Breast epithelium (tissue), 4 donors: ENCODE measurements around the gene CXCR5. TPM values are rescaled to one million over a fixed set of nuclear protein-coding genes. Genes with fewer than 3 reads are reported as not detected.

ENCODE experiments used
- DNase-seq, 2 donors: peaks; one replicate each; pipeline ENCODE4 v3.0.0-alpha.2; 2019; ENCODE audit warnings: low spot score in 2 of 2
- H3K27ac ChIP-seq, 2 donors: fragments of 200-600 bp; sonication (generic) in 1 of 2; one replicate each; pipeline ENCODE4 v1.5.1; 2016 to 2019; ENCODE audit warnings: mild to moderate bottlenecking in 1 of 2
- H3K27me3 ChIP-seq, 2 donors: fragments of 200-600 bp; sonication (generic) in 1 of 2; one replicate each; pipeline versions ENCODE4 v1.5.1 to v1.6.0; 2017 to 2019; ENCODE audit warnings: control low read depth in 1 of 2, mild to moderate bottlenecking in 1 of 2
- H3K36me3 ChIP-seq: fragments of 200-600 bp; one replicate; pipeline ENCODE4 v1.5.1; 2019
- H3K4me1 ChIP-seq, 2 donors: fragments of 200-600 bp; sonication (generic); one replicate each; pipeline ENCODE4 v1.5.1; 2016 to 2019; ENCODE audit warnings: control low read depth in 1 of 2
- H3K4me3 ChIP-seq, 3 donors: fragments of 200-600 bp; sonication (generic); 1 replicate in 2 of 3; 2 replicates in 1 of 3; pipeline ENCODE4 v1.5.1; 2016 to 2019; ENCODE audit warnings: mild to moderate bottlenecking in 3 of 3, moderate library complexity in 2 of 3
- H3K9me3 ChIP-seq, 2 donors: fragments of 200-600 bp; sonication (generic) in 1 of 2; one replicate each; pipeline ENCODE4 v1.5.1; 2016 to 2019; ENCODE audit warnings: control low read depth in 1 of 2
- POLR2A ChIP-seq: fragments of 450-650 bp; IDR thresholded peaks from one replicate; pipeline ENCODE4 v1.6.1; 2016; ENCODE audit warnings: antibody characterized with exemption, mild to moderate bottlenecking, moderate library complexity
- POLR2AphosphoS5 ChIP-seq, 3 donors: sonication (generic); formaldehyde crosslinking; IDR thresholded peaks; one replicate each; pipeline ENCODE4 v1.6.1; 2017; ENCODE audit warnings: antibody characterized with exemption in 3 of 3
- intact Hi-C: fragments of 100-400 bp; cut with DNase I; formaldehyde crosslinking; loops from one replicate; pipeline ENCODE4 v1.15.1; 2023; ENCODE audit warnings: low total_unique reads
- total RNA-seq, 3 donors: library from RNA; depleted of rRNA; stranded (reverse); fragments of >200 nt; gene quantifications; one replicate each; pipeline ENCODE4 v1.1.0, GENCODE V29; 2016
- TF ChIP-seq, protein P1 (sequence below), 3 donors: fragments of 450-650 bp; IDR thresholded peaks; one replicate each; pipeline ENCODE4 v1.5.1; 2016 to 2017; ENCODE audit warnings: antibody characterized with exemption in 3 of 3, mild to moderate bottlenecking in 3 of 3, moderate library complexity in 3 of 3

CXCR5 gene
- total RNA-seq, 3 donors from 2014 or later, result not detected

DNA sequence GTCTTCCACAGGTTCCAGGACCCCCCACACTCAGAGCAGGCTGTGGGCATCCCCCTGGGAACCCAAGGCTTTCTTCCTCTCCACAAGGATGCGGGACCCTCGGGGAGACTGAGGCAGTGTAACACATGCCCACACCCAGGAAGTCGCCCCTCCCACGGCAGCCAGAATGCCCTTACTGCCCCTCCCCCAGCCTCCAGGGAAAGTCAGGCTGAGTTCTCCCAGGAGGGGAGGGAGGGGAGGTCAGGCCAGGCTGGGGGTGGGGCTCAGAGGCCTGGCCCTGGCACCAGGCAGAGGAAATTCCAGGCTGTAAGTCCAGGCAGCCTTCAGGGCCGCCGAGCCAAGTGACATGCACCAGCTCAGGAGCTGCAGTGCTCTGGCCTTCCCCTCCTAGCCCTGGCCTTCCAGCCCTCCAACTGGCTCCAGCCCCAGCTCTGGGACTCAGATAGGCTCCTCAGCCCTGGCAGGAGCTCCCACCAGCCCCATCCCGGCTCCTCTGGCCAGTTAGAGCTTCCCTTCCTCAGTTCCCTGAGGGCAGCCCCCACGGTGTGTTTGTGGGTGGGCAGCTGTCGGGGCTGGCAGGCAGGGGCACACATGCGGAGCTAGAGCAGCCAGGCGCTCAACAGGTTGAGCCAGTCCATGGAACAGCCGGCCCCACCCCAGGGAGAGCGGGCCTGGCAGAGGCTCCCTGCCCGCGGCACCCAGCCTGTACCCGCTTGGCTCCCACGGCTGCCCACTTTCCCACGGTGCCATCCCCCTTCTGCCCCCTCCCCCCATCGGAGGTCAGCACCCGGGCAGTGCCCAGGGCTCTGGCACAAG, 38.4 kb downstream of the CXCR5 start:
- Histone ChIP-seq H3K4me1 (peaks cover 25 to 48% of the 10 kb centered on the region in 2 donors), H3K36me3 (no peaks in the 10 kb centered on the region), H3K4me3 (peak overlapping the region; percentile 92 to 97 (median 94)), H3K27me3 (no peaks in the 10 kb centered on the region), H3K9me3 (no peaks in the 10 kb centered on the region), H3K27ac (peak overlapping the region; percentile 96 to 100)
- DNase-seq, result peak; percentile 79 to 85
- intact Hi-C loops, result no loop called here
- no peak for TF ChIP-seq POLR2A
- TF ChIP-seq POLR2AphosphoS5 (IDR thresholded peaks at IDR 0.05), result peak; percentile 9 to 20 (median 15)

DNA sequence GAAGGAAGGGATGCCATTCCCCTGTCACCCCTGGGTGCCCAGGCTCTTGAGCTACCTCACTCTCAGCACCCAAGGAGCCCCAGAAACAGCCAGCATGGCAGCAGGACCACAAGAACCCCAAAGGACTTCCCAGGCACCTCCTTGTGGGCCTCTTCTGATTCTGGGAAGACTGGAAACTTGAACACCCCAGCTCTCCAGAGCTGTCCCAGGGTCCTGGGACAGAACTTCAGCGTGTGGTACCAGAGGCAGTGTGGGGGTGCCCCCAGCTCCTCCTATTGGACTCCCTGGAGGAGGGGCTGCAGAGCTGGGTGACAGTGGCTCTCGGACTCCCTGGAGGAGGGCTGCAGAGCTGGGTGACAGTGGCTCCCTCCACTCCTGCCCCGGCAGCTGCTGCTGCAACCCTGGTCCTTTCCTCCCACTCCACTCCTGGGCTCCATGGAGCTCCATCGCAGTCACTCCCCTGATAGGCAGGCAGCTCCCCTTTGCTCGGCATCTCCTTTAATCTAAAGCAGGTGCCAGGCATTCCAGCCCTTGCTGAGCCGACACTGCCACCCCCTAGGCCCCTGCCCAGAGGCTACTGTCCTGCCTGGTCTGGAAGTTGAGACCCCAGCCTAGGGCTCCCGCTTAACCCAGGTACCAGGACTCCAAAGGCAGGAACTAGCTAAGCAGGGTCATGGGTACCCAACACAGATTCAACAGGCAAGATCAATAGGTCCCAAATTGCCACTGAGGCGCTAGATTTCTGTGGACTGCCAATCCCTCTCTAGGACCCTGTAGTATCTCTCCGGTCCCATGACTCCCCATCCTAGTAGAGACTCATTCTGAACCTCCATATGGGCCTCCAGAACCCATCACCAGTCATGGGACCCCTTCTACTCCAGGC, 39.3 kb downstream of the CXCR5 start:
- Histone ChIP-seq H3K27me3 (no peaks in the 10 kb centered on the region), H3K4me1 (peaks cover 21 to 43% of the 10 kb centered on the region in 2 donors), H3K9me3 (no peaks in the 10 kb centered on the region), H3K27ac (peak overlapping the region; percentile 96 to 100), H3K36me3 (no peaks in the 10 kb centered on the region), H3K4me3 (peak overlapping the region; percentile 92 to 97 (median 94))
- intact Hi-C loops, result no loop called here
- no peak for DNase-seq
- TF ChIP-seq, protein P1, sequence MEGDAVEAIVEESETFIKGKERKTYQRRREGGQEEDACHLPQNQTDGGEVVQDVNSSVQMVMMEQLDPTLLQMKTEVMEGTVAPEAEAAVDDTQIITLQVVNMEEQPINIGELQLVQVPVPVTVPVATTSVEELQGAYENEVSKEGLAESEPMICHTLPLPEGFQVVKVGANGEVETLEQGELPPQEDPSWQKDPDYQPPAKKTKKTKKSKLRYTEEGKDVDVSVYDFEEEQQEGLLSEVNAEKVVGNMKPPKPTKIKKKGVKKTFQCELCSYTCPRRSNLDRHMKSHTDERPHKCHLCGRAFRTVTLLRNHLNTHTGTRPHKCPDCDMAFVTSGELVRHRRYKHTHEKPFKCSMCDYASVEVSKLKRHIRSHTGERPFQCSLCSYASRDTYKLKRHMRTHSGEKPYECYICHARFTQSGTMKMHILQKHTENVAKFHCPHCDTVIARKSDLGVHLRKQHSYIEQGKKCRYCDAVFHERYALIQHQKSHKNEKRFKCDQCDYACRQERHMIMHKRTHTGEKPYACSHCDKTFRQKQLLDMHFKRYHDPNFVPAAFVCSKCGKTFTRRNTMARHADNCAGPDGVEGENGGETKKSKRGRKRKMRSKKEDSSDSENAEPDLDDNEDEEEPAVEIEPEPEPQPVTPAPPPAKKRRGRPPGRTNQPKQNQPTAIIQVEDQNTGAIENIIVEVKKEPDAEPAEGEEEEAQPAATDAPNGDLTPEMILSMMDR (IDR thresholded peaks at IDR 0.05), result no peak
- TF ChIP-seq POLR2AphosphoS5 (IDR thresholded peaks at IDR 0.05), result no peak
- TF ChIP-seq POLR2A, result no peak

DNA sequence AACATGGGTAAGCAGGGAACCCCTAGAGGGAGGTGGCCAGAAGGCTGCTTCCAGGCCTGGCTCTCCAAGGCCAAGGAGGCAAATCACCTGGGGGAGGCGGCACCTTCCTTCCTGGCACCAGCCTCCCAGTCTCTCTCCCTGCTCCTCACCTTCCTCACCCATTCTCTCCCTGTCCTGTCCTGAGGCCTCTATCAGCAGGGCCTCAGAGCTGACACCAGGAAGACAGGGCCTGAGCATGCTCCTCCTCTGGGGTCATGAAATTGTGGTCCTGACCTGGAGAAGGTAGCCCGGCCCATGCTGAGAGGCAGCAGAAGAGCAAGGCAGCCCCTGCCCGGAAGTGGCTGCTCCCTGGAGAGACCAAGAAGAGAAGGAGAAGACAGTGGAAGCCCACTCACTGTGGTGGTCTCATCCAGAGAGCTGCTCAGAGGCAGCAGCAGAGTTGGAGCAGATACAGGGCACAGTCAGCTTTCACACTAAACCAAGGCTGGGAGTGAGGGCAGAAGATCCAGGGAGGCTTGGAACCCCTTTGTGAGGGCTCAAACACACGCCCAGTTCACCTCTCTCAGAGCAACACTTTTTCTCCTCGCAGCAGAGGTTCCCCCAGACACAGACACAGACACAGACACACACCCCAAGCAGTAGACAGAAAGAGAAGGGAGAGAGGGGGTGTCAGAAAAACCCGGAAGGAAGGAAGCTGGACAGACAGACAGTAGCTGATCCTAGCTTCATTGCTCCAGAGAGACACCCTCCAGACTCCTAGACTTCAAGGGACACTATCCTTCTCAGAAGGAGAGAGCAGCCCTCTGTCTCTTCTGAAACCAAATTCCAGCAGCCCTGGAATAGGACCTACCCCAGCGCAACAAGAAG, 40.3 kb downstream of the CXCR5 start:
- peak overlapping the region; percentile 92 to 97 (median 94) for H3K4me3 ChIP-seq
- H3K4me1 ChIP-seq, result peaks cover 18 to 40% of the 10 kb centered on the region in 2 donors
- intact Hi-C loops, result no loop called here
- H3K9me3 ChIP-seq, result no peaks in the 10 kb centered on the region
- no peaks in the 10 kb centered on the region for H3K27me3 ChIP-seq
- TF ChIP-seq, protein P1 (IDR thresholded peaks at IDR 0.05), result no peak
- no peak for TF ChIP-seq POLR2A
- no peak for TF ChIP-seq POLR2AphosphoS5 (IDR thresholded peaks at IDR 0.05)
- peak overlapping the region; percentile 96 to 100 for H3K27ac ChIP-seq
- no peak for DNase-seq
- H3K36me3 ChIP-seq, result no peaks in the 10 kb centered on the region

DNA sequence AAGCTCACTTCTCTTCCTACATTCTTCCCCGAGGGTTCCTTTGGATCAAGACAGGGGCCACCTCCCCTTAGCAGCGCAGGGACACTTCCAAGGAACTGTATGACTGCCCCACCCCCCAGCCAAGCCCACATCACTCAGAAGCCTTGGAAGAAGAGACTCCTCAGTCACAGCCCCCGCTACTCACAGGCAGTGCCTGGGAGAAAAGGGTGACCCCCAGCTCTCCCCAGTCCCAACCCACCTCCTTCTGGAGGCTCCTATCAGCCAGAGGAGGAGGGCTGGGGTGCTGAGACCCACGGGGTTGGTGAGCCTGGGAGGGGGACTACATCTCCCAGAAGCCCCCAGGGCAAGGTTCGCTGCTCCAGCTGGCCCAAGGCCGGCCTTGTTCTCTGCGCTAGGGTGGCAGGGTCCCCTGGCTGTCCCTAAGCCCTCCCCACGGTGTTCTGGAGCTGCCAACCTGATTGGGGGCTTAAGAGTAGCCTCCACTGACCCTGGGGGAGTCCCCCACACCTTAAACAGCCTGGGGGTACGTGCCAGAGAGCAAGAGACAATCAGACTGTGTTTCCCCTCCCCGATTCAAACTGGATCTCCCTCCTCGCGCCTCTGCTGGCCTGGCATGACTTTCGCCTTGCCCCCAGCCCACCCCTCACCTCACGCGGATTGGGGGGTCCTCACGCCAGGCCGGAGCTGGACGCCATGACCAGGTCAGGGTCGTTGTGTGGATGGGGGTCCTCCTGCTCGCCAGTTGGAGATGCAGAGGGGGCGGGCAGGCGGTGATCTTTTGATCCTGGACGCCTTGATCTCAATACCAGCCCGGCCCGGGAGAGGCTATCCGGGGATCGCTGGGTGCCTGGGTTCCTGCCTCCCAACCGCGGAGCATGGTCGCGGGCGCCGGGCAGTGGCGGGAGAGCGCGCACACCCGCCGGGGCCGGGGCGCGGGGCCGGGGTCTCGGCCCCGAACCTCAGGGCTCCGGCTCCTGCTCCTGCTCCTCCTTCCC, 41.2 kb downstream of the CXCR5 start:
- no peaks in the 10 kb centered on the region for H3K27me3 ChIP-seq
- H3K36me3 ChIP-seq, result no peaks in the 10 kb centered on the region
- TF ChIP-seq POLR2A, result no peak
- no peak for TF ChIP-seq POLR2AphosphoS5 (IDR thresholded peaks at IDR 0.05)
- TF ChIP-seq, protein P1 (IDR thresholded peaks at IDR 0.05), result no peak
- H3K4me1 ChIP-seq, result peaks cover 14 to 32% of the 10 kb centered on the region in 2 donors
- H3K9me3 ChIP-seq, result no peaks in the 10 kb centered on the region
- peak overlapping the region; percentile 96 to 100 for H3K27ac ChIP-seq
- intact Hi-C loops, result no loop called here
- peak overlapping the region; percentile 92 to 97 (median 94) for H3K4me3 ChIP-seq
- no peak for DNase-seq
